OCI-LY3 (cell line): ENCODE results near the gene EYS.

Experiments
- H2AFZ ChIP-seq: fragments of 200-600, 300-600 bp; shearing (Covaris generic); 2 replicates; pipeline ENCODE4 v1.6.0; 2014; ENCODE audit warnings: antibody characterized with exemption, low read depth, low read length
- H3K27ac ChIP-seq: fragments of 200-600, 300-600 bp; sonication (generic); 2 replicates; pipeline ENCODE4 v1.5.1; 2014; ENCODE audit warnings: mild to moderate bottlenecking, low read length, moderate library complexity, mixed read lengths
- H3K27me3 ChIP-seq: fragments of 200-600, 300-600 bp; sonication (generic); 2 replicates; pipeline ENCODE4 v1.6.1; 2014; ENCODE audit warnings: low read depth, low read length, mixed read lengths
- H3K36me3 ChIP-seq: fragments of 200-600, 300-600 bp; sonication (generic); replicated peaks from 2 replicates; pipeline ENCODE3; 2014; ENCODE audit warnings: low read depth, low read length, mixed read lengths
- H3K4me1 ChIP-seq: fragments of 300-600, 200-600 bp; sonication (generic); 2 replicates; pipeline ENCODE4 v1.6.1; 2014; ENCODE audit warnings: low read length, mixed read lengths
- H3K4me2 ChIP-seq: fragments of 200-600, 300-600 bp; sonication (generic); 2 replicates; pipeline ENCODE4 v1.6.1; 2014; ENCODE audit warnings: low read length, mixed read lengths
- H3K4me3 ChIP-seq: fragments of 300-600, 200-600 bp; sonication (generic); 2 replicates; pipeline ENCODE4 v1.5.1; 2014; ENCODE audit warnings: antibody characterized with exemption, mild to moderate bottlenecking, low read length, moderate library complexity
- H3K79me2 ChIP-seq: fragments of 300-600, 200-600 bp; shearing (Covaris generic); 2 replicates; pipeline ENCODE4 v1.6.1; 2014; ENCODE audit warnings: mild to moderate bottlenecking, low read length, mixed read lengths
- H3K9ac ChIP-seq: fragments of 300-600, 200-600 bp; shearing (Covaris generic); 2 replicates; pipeline ENCODE4 v1.6.0; 2014; ENCODE audit warnings: mild to moderate bottlenecking, low read length, moderate library complexity
- H3K9me3 ChIP-seq: fragments of 200-600, 300-600 bp; shearing (Covaris generic); 2 replicates; pipeline ENCODE4 v1.6.1; 2014; ENCODE audit warnings: low read length, mixed read lengths; ENCODE audit not compliant: insufficient read depth
- H4K20me1 ChIP-seq: fragments of 200-600, 300-600 bp; sonication (generic); 2 replicates; pipeline ENCODE4 v1.6.1; 2016; ENCODE audit warnings: low read length, mixed read lengths; ENCODE audit not compliant: insufficient read depth
- EZH2phosphoT487 ChIP-seq: fragments of 200-600 bp; shearing (Covaris generic); IDR thresholded peaks from 2 replicates; pipeline ENCODE4 v1.6.1; 2018; ENCODE audit warnings: antibody characterized with exemption, mixed run types, low read depth
- TF ChIP-seq, protein P1 (sequence below): fragments of 200-600, 300-600 bp; sonication (generic); IDR thresholded peaks from 2 replicates; pipeline ENCODE4 v1.5.1; 2014; ENCODE audit warnings: antibody characterized with exemption, low read length, low read depth

Gene EYS

DNA sequence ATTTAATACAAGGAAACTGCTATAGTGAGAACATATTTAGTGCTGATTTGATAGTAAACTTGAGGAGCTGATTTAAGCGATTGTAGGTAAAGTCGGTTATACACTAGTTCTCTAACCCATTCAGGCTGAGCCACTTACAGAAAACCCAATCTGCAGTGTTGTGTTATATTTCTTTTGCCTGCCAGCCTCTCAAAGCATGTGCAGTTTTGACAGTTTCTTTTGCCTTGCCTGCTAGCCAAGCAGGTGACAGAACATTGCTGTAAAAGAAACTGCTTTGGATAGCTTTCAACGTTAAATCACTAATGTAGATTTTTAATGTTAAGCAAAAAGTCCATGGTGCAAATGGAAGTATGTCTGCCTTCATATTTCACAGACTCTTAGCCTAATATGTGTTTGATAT is 982.9 kb downstream of the EYS start:
- no peak overlapping the region for H3K4me2 ChIP-seq
- no peaks in the 10 kb centered on the region for H3K36me3 ChIP-seq
- no peak overlapping the region for H3K9ac ChIP-seq
- TF ChIP-seq, protein P1, sequence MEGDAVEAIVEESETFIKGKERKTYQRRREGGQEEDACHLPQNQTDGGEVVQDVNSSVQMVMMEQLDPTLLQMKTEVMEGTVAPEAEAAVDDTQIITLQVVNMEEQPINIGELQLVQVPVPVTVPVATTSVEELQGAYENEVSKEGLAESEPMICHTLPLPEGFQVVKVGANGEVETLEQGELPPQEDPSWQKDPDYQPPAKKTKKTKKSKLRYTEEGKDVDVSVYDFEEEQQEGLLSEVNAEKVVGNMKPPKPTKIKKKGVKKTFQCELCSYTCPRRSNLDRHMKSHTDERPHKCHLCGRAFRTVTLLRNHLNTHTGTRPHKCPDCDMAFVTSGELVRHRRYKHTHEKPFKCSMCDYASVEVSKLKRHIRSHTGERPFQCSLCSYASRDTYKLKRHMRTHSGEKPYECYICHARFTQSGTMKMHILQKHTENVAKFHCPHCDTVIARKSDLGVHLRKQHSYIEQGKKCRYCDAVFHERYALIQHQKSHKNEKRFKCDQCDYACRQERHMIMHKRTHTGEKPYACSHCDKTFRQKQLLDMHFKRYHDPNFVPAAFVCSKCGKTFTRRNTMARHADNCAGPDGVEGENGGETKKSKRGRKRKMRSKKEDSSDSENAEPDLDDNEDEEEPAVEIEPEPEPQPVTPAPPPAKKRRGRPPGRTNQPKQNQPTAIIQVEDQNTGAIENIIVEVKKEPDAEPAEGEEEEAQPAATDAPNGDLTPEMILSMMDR: no peak
- TF ChIP-seq EZH2phosphoT487: no peak
- no peaks in the 10 kb centered on the region for H4K20me1 ChIP-seq
- no peak overlapping the region for H2AFZ ChIP-seq
- H3K4me1 ChIP-seq: no peaks in the 10 kb centered on the region
- no peaks in the 10 kb centered on the region for H3K27me3 ChIP-seq
- H3K9me3 ChIP-seq: no peaks in the 10 kb centered on the region
- H3K4me3 ChIP-seq: no peak overlapping the region
- no peaks in the 10 kb centered on the region for H3K79me2 ChIP-seq
- H3K27ac ChIP-seq: no peak overlapping the region

DNA sequence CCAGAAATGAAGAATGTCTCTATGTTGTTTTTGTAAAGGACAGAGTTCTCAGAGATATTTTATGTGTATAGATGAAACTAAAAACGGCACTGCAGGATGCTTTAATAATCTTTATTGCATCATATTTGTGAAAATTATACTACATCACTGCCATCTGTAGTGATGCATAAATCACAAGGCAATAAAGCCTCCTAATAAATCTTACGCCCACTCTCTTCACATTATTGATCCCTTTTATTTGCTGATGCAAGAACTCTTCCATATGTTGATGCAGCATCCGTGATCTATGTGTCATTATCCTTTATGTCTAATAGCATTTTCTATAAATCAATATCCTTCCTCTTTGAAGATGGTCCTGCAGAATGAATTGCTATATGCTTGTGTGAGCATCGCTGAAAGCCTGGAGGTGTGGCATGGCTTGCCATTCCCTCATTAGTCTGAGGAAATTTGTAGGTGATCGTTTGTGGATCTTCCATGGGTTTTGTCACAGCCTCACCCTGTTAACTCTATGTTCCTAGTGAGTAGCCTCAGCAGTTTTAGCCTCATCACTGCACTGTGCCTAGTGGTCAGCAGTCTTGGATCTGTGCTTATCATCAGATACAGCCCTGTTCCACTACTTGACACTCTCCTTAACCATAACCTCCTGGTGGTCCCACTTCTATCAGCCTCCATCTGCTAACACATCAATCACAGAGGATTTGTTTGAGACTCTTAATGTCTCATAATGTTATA is 983.5 kb downstream of the EYS start:
- Histone ChIP-seq H3K4me3 (no peak overlapping the region), H3K27me3 (no peaks in the 10 kb centered on the region), H3K9me3 (no peaks in the 10 kb centered on the region), H3K4me2 (no peak overlapping the region), H3K27ac (no peak overlapping the region), H3K9ac (no peak overlapping the region), H3K4me1 (no peaks in the 10 kb centered on the region), H3K36me3 (no peaks in the 10 kb centered on the region), H3K79me2 (no peaks in the 10 kb centered on the region), H2AFZ (0 out of 2 replicates have a peak overlapping the region, but pooled peaks have one; percentile 24), H4K20me1 (no peaks in the 10 kb centered on the region)
- TF ChIP-seq, protein P1: no peak
- no peak for TF ChIP-seq EZH2phosphoT487

DNA sequence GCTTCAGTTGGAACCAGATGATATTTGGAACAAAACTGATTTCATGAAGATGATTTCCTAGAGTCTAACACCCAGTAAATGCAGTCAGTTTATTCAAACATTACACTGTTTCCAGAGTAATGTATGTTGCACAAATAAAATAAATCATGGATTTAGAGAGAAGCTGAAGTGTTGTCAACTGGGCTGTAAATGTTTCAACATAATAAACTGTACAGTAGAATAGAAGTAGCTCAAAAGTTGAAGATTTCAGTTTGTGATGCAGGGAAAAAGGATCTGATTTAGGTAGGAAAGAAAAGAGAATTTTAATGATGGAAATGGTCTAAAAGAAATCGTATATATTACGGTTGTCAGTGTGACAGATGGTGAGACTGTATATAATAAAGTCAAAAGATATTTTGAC is 985.2 kb downstream of the EYS start:
- Histone ChIP-seq H3K9ac (no peak overlapping the region), H3K27ac (no peak overlapping the region), H3K79me2 (no peaks in the 10 kb centered on the region), H3K4me2 (no peak overlapping the region), H3K4me1 (no peaks in the 10 kb centered on the region), H3K27me3 (no peaks in the 10 kb centered on the region), H4K20me1 (no peaks in the 10 kb centered on the region), H3K36me3 (no peaks in the 10 kb centered on the region), H3K4me3 (no peak overlapping the region), H2AFZ (no peak overlapping the region), H3K9me3 (no peaks in the 10 kb centered on the region)
- TF ChIP-seq EZH2phosphoT487: no peak
- TF ChIP-seq, protein P1: no peak

DNA sequence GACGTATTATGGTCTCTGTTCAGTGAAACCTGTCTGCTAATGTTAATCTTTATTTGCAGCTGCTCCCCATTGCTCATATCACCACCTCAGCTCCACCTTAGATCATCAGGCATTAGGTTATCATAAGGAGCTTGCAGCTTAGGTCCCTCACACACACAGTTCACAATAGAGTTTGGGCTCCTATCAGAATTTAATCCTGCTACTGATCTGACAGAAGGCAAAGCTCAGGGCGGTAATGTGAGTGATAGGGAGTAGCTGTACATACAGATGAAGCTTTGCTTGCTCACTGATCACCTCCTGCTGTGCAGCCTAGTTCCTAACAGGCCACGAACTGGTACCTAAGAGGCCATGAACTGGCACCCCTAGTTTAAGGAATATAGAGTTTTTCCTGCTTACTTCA is 989.7 kb downstream of the EYS start:
- H3K4me1 ChIP-seq: no peaks in the 10 kb centered on the region
- no peak overlapping the region for H3K4me3 ChIP-seq
- H3K79me2 ChIP-seq: no peaks in the 10 kb centered on the region
- H3K9ac ChIP-seq: no peak overlapping the region
- TF ChIP-seq, protein P1: no peak
- TF ChIP-seq EZH2phosphoT487: no peak
- H3K4me2 ChIP-seq: no peak overlapping the region
- H3K27me3 ChIP-seq: no peaks in the 10 kb centered on the region
- H2AFZ ChIP-seq: no peak overlapping the region
- no peaks in the 10 kb centered on the region for H3K9me3 ChIP-seq
- H3K36me3 ChIP-seq: no peaks in the 10 kb centered on the region
- H3K27ac ChIP-seq: no peak overlapping the region
- H4K20me1 ChIP-seq: no peaks in the 10 kb centered on the region
